GM21390 (cell line): ENCODE measurements around the gene KRT31.
"Not testable (repeated sequence)": the region's sequence is repeated elsewhere in the genome, so short reads cannot be mapped to it uniquely, and the experiment has no call there.

Experiments used
- ATAC-seq: cut with Tn5 transposase; IDR thresholded peaks from one replicate; pipeline ENCODE4 v1.9.1; 2021; ENCODE audit not compliant: unreplicated experiment

KRT31 gene

GRCh38 chr17:41392278-41392677 is 5.1 kb downstream of the KRT31 start:
- ATAC-seq, result no peak

GRCh38 chr17:41391535-41391934 is 5.9 kb downstream of the KRT31 start:
- no peak for ATAC-seq

- no peak for ATAC-seq
Observed at GRCh38 chr17:41390411-41390938, 6.9 kb downstream of the KRT31 start.

GRCh38 chr17:41387670-41388069 is 9.7 kb downstream of the KRT31 start:
- ATAC-seq, result no peak

- no peak for ATAC-seq
Observed at GRCh38 chr17:41386227-41386626, 11.2 kb downstream of the KRT31 start.

- no peak for ATAC-seq
Observed at GRCh38 chr17:41383690-41384089, 13.7 kb downstream of the KRT31 start.

DNA sequence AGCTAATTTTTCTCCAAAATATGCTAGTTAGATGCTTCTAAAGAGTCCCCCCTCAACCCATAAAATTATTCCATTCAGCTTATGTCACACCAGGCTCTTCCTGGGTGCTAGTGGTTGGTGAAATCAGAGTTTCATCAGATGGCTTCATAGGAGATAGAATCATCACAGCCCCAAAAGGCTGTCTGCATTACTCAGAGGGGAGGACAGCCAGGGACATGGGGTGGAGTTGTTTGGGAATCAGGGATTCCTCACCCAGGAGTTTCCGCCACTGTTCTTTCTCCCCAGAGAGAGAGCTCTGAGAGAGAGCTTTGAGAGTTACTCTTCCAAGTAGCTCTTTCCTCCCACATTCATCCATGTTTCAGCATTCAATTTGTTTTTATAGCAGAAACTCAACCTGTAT is 15.0 kb downstream of the KRT31 start:
- no peak for ATAC-seq

DNA sequence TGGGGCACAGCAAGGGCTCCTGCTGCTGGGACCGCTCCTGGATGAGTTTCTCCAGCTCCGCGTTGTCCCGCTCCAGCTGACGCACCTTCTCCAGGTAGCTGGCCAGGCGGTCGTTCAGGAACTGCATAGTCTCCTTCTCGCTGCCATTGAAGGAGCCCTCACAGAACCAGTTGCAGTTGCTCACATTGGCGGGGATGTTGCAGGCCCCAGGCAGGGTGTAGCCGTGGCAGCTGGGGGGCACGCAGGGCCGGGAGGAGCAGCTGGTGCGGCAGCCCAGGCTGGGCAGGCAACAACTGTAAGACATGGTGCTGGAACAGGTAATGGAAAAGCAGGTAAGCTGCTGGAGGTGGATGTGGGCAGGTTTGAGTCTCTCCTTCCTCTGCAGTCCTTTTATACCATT is 15.5 kb downstream of the KRT31 start, which contains the start of gene KRT34:
KRT34 (minus strand) TSS at position 364 of the 400 bp plus-strand sequence; CDS start at position 304, 60 bp downstream.
- not testable (repeated sequence) for ATAC-seq

DNA sequence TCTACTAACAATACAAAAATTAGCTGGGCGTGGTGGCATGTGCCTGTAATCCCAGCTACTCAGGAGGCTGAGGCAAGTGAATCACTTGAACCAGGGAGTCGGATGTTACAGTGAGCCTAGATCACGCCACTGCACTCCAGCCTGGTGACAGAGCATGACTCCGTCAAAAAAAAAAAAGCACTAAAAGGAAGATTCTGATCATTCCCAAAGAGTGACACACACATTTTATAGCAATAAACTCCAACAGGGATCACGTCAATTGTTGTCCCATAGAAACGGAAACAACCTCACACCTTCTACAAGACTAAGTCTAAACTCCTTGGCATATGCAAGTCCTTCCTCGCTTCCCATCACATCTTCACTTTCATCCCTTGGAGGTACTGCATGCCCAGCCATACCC is 17.3 kb downstream of the KRT31 start:
- not testable (repeated sequence) for ATAC-seq

DNA sequence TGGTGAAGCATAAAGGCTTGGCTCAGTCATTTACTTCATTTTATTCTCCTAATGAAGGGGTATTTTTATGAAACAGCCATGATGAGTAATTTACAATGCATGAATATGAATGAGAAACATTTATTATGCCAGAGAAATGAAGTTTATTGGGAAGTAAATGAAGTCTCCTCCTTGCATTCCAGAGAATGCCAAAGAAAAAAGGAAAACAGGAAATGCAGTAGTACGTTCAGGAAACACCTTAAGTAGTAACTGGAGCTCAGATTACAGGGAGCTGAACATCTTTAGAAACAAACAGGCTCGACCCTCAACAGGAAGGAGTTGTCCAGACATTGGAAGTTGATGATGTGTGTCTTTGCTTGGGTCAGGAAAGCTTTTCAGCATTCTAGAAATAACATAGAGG is 19.9 kb downstream of the KRT31 start:
- ATAC-seq, result no peak

DNA sequence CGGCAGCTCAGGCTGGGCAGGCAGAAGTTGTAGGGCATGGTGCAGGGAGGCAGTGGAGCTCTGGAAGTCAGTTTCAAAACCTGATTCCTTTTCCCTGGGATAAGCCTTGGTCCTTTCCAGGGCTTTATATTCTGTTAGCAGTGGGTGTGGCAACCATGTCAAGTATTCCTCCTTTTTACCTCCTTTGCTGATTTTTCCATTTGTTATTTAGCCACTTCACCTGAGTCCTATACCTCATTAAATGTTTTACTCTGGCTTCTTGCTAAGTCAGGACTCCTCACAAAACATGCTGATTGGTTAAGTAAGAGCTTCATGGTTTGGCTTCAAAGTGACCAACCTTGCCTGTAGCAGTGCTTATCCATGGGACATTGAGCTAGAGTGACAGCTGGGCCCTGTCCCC is 27.7 kb downstream of the KRT31 start, which contains the start of gene KRT33B:
KRT33B (minus strand) TSS at position 101 of the 400 bp plus-strand sequence; CDS start at position 38, 63 bp downstream.
- ATAC-seq, result no peak

DNA sequence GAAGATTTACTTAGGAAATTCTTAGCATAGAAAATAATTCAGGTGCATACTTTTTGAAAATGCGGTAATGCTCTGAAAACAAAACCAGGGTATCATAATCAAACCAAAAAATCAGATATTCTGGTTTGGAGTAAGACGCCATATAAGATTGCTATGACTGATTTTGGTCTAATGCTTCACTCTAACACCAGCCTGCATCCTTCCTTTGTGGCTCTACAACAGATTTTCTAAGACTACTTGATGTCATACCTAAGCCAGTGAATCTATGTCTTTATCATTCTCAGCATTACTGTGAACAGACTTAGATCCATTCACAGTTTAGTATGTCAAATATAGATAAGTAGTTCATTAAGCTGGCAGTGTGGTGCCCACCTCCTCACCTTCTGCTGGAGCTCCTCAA is 28.4 kb downstream of the KRT31 start:
- no peak for ATAC-seq

- no peak for ATAC-seq
Observed at GRCh38 chr17:41367426-41368075, 29.9 kb downstream of the KRT31 start.

DNA sequence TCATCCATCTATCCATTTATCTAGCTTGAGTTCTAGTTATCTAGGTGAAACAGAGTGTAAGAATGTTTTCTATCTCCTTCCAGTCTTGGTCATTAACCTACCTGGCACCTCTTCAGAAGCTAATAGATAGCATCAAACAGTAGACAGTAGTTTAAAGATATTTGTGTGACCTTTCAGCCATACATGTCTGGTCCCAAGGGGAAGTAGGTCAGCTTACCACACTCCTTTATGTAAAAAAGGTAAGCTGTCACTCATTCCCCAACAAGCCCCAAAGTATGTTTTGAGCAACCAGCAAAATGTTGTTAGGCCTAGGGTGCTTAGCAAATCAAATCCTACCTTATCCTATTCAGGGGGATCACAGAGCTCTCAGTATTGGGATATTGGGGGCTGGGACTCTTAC is 31.3 kb downstream of the KRT31 start:
- ATAC-seq, result no peak

- no peak for ATAC-seq
Observed at GRCh38 chr17:41363881-41364280, 33.5 kb downstream of the KRT31 start.

GRCh38 chr17:41360296-41360995 is 37.0 kb downstream of the KRT31 start:
- no peak for ATAC-seq

DNA sequence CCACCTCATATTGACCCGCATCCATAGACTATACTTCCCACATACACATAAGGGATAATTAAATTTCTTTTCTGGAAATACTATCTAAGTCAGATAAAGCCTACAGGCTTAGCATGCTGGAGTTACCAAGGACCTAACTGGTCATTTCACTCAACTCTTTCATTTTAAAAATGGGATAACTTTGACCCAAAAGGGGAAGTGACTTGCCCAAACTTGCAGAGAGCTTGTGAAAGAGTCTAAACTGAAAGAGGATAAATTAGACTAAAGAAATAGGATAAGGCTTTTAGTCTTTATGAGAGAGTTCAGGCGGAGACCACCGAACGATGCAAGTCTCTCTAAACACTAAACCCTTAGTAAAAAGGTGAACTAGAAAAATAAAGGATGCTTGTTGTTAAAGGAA is 42.9 kb downstream of the KRT31 start:
- ATAC-seq, result no peak

DNA sequence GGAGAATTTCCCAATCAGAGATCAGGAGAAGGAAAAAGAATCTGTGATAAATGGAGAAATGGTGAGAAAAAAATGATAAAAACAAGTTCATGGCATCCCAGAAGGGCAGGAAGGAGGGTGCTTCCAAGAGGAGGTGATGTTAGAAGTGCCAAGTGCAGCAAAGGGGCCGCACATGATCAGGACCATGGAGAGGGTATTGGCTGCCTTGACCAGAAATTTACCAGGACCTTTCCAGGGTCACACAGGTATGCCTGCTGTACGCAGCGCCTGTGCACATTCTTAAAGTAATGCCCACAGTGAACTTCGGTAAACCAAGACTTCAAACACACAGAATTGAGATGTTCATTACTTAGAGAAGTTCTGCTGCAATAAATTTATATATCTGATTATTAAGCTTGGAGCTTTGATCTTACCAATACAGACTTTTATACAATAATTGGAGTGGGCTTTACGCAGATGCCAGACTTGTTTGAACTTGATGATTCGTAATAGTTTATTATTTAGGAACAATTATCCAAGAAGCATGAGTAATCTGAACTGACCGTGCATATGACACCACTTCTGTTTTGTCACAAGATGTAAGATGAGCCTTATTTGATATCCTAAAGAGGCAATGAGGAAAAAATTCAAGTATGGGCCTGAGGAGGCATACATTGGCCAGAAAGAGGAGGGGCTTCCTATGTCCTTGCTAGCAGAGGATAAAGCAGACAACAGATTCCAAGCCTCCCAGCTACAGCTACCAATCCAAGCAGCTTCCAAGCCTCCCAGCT is 44.6 kb downstream of the KRT31 start:
- no peak for ATAC-seq

DNA sequence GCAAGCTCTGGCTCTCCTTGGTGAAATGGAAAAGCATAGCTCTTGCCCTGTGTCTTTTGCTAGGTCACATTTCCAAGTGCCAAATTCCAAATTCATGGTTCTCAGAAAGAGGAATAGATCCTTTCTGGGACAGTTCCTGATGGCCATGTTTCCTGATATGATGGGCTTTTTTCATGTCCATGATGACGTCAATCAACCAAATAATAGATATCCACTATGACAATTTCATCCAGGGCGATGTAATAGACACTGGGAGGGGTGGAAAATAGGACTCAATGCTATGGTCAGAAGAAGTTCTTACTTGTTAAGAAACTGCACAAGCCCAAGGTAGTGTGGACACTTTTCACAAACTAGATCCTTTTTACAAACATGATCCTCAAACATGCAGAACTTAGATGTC is 46.2 kb downstream of the KRT31 start:
- no peak for ATAC-seq

- ATAC-seq, result not testable (repeated sequence)
Observed at GRCh38 chr17:41350381-41350878, 47.0 kb downstream of the KRT31 start, which contains the start of gene KRT33A. KRT33A (minus strand) TSS chr17:41350828; CDS start chr17:41350767, 61 bp downstream.
